Karpas-422 (cell line): Measurements from ENCODE around the gene GALNT17. TPM values are rescaled to one million over a fixed set of nuclear protein-coding genes. Genes with fewer than 3 reads are reported as not detected.

ENCODE experiments used
- DNase-seq: peaks from one replicate; pipeline ENCODE4 v3.0.0-alpha.2; 2015
- H2AFZ ChIP-seq: fragments of 200-600 bp; sonication (generic); 2 replicates; pipeline ENCODE4 v1.6.1; 2014; ENCODE audit warnings: antibody characterized with exemption, low read length, mixed read lengths
- H3K27ac ChIP-seq: fragments of 200-600 bp; sonication (generic); 2 replicates; pipeline ENCODE4 v1.5.1; 2014; ENCODE audit warnings: mild to moderate bottlenecking, low read length, moderate library complexity
- H3K27me3 ChIP-seq: fragments of 200-600 bp; sonication (generic); 2 replicates; pipeline ENCODE4 v1.6.1; 2014; ENCODE audit warnings: low read length, mixed read lengths
- H3K36me3 ChIP-seq: fragments of 200-600 bp; sonication (generic); 2 replicates; pipeline ENCODE4 v1.6.1; 2014; ENCODE audit warnings: low read length, mixed read lengths; ENCODE audit not compliant: insufficient read depth
- H3K4me1 ChIP-seq: fragments of 200-600 bp; sonication (generic); 2 replicates; pipeline ENCODE4 v1.6.1; 2014; ENCODE audit warnings: mild to moderate bottlenecking, low read length, mixed read lengths
- H3K4me2 ChIP-seq: fragments of 200-600 bp; sonication (generic); 2 replicates; pipeline ENCODE4 v1.6.1; 2014; ENCODE audit warnings: low read length, low read depth, mild to moderate bottlenecking; ENCODE audit not compliant: poor library complexity, severe bottlenecking
- H3K4me3 ChIP-seq: fragments of 200-600 bp; sonication (generic); 2 replicates; pipeline ENCODE4 v1.5.1; 2014; ENCODE audit warnings: mild to moderate bottlenecking, antibody characterized with exemption, low read length, mixed read lengths
- H3K79me2 ChIP-seq: fragments of 200-600 bp; sonication (generic); 2 replicates; pipeline ENCODE4 v1.6.1; 2014; ENCODE audit warnings: mild to moderate bottlenecking, low read length, mixed read lengths
- H3K9ac ChIP-seq: fragments of 200-600 bp; sonication (generic); 2 replicates; pipeline ENCODE4 v1.6.0; 2014; ENCODE audit warnings: low read length
- H3K9me2 ChIP-seq: fragments of 200-600 bp; sonication (generic), shearing (Covaris generic); replicated peaks from 2 replicates; pipeline ENCODE4 v1.6.0; 2014; ENCODE audit warnings: mild to moderate bottlenecking, low read length, moderate library complexity; ENCODE audit not compliant: insufficient read depth
- H3K9me3 ChIP-seq: fragments of 300-700, 200-600 bp; sonication (generic); 2 replicates; pipeline ENCODE4 v1.6.1; 2014; ENCODE audit warnings: low read length, mixed read lengths
- H4K20me1 ChIP-seq: fragments of 200-600 bp; sonication (generic); 2 replicates; pipeline ENCODE4 v1.6.1; 2014; ENCODE audit warnings: mild to moderate bottlenecking, antibody characterized with exemption, low read length, low read depth; ENCODE audit not compliant: insufficient read depth
- total RNA-seq: library from RNA; depleted of rRNA; stranded (reverse); fragments of >200 nt; shearing (Covaris generic); gene quantifications from 2 replicates; pipeline ENCODE4 v1.2.3, GENCODE V29; 2014; ENCODE audit warnings: low replicate concordance

GALNT17 gene
- total RNA-seq, 1 experiment from 2014 or later, result not detected

DNA sequence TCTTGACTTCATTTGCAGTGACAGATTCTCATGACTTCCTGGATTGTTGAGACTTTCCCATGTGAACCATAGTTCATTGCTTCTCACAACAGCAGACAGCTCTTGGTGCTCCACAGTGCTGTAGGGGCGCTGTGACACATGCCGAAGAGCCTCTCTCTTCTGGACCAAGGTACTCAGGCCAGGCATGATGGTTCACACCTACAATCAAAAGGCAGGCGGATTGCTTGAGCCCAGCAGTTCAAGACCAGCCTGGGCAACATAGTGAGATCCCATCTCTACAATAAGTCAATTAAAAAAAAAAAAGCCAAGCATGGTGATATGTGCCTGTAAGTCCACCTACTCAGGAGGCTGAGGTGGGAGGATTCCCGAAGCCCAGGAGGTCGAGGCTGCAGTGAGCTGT lies 354.5 kb downstream of the GALNT17 start:
- Histone ChIP-seq H3K79me2 (no peaks in the 10 kb centered on the region), H3K27me3 (no peaks in the 10 kb centered on the region), H3K9me2 (no peaks in the 10 kb centered on the region), H3K4me2 (no peak overlapping the region), H3K9ac (no peak overlapping the region), H4K20me1 (no peaks in the 10 kb centered on the region), H3K27ac (no peak overlapping the region), H3K4me3 (no peak overlapping the region), H2AFZ (no peak overlapping the region), H3K36me3 (no peaks in the 10 kb centered on the region), H3K9me3 (no peaks in the 10 kb centered on the region), H3K4me1 (no peaks in the 10 kb centered on the region)
- no peak for DNase-seq

- Histone ChIP-seq H3K36me3 (no peaks in the 10 kb centered on the region), H3K4me2 (no peak overlapping the region), H2AFZ (no peak overlapping the region), H3K9me3 (no peaks in the 10 kb centered on the region), H3K27me3 (no peaks in the 10 kb centered on the region), H3K9ac (no peak overlapping the region), H4K20me1 (no peaks in the 10 kb centered on the region), H3K4me1 (no peaks in the 10 kb centered on the region), H3K9me2 (no peaks in the 10 kb centered on the region), H3K4me3 (no peak overlapping the region), H3K79me2 (no peaks in the 10 kb centered on the region), H3K27ac (no peak overlapping the region)
- no peak for DNase-seq
Measured at GRCh38 chr7:71486856-71487628, 355.1 kb downstream of the GALNT17 start.

DNA sequence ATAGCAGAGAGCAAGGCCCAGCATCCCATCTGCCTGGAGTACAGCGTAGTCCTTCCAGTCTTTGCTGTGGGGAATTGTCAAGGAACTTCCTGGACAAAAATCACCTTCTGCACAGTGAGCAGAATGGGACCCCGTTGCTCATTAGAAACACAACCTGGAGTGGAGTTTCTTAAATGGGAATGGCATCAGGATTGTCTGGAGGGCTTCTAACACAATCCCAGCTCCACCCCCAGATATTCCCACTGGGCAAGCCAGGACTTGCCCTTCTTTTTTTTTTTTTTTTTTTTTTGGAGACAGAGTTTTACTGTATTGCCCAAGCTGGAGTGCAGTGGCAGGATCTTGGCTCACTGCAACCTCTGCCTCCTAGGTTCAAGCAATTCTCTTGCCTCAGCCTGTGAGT lies 356.4 kb downstream of the GALNT17 start:
- Histone ChIP-seq H3K4me2 (no peak overlapping the region), H3K79me2 (no peaks in the 10 kb centered on the region), H3K27me3 (no peaks in the 10 kb centered on the region), H3K36me3 (no peaks in the 10 kb centered on the region), H4K20me1 (no peaks in the 10 kb centered on the region), H3K9ac (no peak overlapping the region), H3K9me2 (no peaks in the 10 kb centered on the region), H3K4me3 (no peak overlapping the region), H3K4me1 (no peaks in the 10 kb centered on the region), H3K9me3 (no peaks in the 10 kb centered on the region), H3K27ac (no peak overlapping the region), H2AFZ (no peak overlapping the region)
- no peak for DNase-seq

- no peaks in the 10 kb centered on the region for H3K79me2 ChIP-seq
- no peak overlapping the region for H3K4me3 ChIP-seq
- H3K4me2 ChIP-seq, result no peak overlapping the region
- H3K36me3 ChIP-seq, result no peaks in the 10 kb centered on the region
- no peak for DNase-seq
- no peak overlapping the region for H3K9ac ChIP-seq
- no peaks in the 10 kb centered on the region for H4K20me1 ChIP-seq
- H3K27me3 ChIP-seq, result no peaks in the 10 kb centered on the region
- no peak overlapping the region for H2AFZ ChIP-seq
- H3K9me2 ChIP-seq, result no peaks in the 10 kb centered on the region
- H3K27ac ChIP-seq, result no peak overlapping the region
- no peaks in the 10 kb centered on the region for H3K9me3 ChIP-seq
- no peaks in the 10 kb centered on the region for H3K4me1 ChIP-seq
Measured at GRCh38 chr7:71491336-71491735, 359.4 kb downstream of the GALNT17 start.

- no peak overlapping the region for H3K4me3 ChIP-seq
- no peak overlapping the region for H3K9ac ChIP-seq
- H3K36me3 ChIP-seq, result no peaks in the 10 kb centered on the region
- no peaks in the 10 kb centered on the region for H3K9me2 ChIP-seq
- DNase-seq, result no peak
- H3K4me2 ChIP-seq, result no peak overlapping the region
- H4K20me1 ChIP-seq, result no peaks in the 10 kb centered on the region
- H3K27ac ChIP-seq, result no peak overlapping the region
- no peak overlapping the region for H2AFZ ChIP-seq
- H3K79me2 ChIP-seq, result no peaks in the 10 kb centered on the region
- no peaks in the 10 kb centered on the region for H3K9me3 ChIP-seq
- H3K27me3 ChIP-seq, result no peaks in the 10 kb centered on the region
- no peaks in the 10 kb centered on the region for H3K4me1 ChIP-seq
Measured at GRCh38 chr7:71495828-71496227, 363.9 kb downstream of the GALNT17 start.

DNA sequence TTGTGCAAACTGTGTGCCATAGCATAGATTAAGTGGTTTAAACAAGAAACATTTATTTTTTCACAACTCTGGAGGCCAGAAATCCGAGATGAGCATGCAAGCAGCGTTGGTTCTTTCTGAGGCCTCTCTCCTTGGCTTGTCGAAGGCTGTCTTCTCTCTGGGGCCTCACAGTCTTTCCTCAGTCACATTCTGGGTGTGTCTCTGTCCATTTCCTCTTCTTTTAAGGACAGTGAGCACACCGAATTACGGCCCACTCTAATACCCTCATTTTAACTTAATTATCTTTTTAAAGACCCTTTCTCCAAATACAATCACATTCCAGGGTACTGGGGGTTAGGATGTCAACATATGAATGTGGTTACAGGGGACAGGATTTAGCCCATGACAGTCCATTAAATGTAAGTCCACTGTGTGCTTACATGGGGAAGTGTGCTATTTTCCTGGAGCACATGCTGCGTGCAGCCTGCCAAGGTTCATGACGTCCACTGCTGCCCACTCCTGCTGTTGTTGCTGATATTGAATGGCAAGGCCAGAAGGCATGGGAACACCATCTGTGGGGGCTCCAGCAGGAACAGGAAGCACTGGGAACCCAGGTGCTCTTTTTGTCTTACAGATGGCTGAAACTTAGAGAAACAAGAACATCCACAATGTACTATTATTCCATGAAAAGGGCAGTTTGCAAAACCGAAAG lies 365.5 kb downstream of the GALNT17 start:
- no peak overlapping the region for H3K9ac ChIP-seq
- H3K4me2 ChIP-seq, result no peak overlapping the region
- no peaks in the 10 kb centered on the region for H3K36me3 ChIP-seq
- no peaks in the 10 kb centered on the region for H3K9me2 ChIP-seq
- H3K9me3 ChIP-seq, result no peaks in the 10 kb centered on the region
- H3K27ac ChIP-seq, result no peak overlapping the region
- no peaks in the 10 kb centered on the region for H3K79me2 ChIP-seq
- no peaks in the 10 kb centered on the region for H4K20me1 ChIP-seq
- DNase-seq, result no peak
- H3K4me3 ChIP-seq, result no peak overlapping the region
- no peak overlapping the region for H2AFZ ChIP-seq
- H3K27me3 ChIP-seq, result no peaks in the 10 kb centered on the region
- no peaks in the 10 kb centered on the region for H3K4me1 ChIP-seq

GRCh38 chr7:71498381-71498780 lies 366.4 kb downstream of the GALNT17 start:
- no peak overlapping the region for H2AFZ ChIP-seq
- no peaks in the 10 kb centered on the region for H3K27me3 ChIP-seq
- no peaks in the 10 kb centered on the region for H3K9me2 ChIP-seq
- no peaks in the 10 kb centered on the region for H3K79me2 ChIP-seq
- DNase-seq, result no peak
- H3K4me2 ChIP-seq, result no peak overlapping the region
- H3K4me3 ChIP-seq, result no peak overlapping the region
- no peaks in the 10 kb centered on the region for H3K4me1 ChIP-seq
- H3K9ac ChIP-seq, result no peak overlapping the region
- H4K20me1 ChIP-seq, result no peaks in the 10 kb centered on the region
- no peaks in the 10 kb centered on the region for H3K9me3 ChIP-seq
- no peaks in the 10 kb centered on the region for H3K36me3 ChIP-seq
- H3K27ac ChIP-seq, result no peak overlapping the region

DNA sequence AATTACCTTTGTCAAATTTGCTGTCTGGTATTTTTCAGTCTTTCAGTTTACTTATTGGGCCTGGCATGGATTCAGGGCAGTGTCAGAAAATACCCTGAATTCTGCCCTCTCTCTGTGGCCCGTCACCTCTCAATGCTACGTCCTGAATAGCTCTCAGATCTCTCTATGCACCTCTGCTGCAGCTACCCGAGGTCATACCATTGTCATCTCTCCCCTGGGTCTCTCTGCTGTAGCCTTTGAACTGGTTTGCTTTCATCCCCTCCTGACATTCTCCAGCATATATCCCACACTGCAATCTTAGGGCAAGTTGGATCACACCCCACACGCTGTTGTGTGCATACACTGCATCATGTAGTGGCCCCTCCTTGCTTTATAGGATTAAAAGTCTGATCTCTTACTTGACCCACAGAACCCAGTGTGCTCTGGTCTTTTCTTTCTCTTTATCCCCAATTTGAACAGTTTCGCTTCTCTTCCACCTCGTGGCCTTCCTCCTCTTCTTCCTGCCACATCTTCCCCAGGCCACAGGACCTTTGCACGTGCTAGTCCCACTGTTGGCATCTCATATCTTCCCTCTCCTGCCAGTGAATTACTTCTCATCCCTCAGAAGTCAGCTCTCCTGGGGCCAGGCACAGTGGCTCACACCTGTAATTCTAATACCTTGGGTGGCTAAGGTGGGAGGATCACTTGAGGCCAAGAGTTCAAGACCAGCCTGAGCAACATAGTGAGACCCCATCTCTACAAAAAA lies 372.9 kb downstream of the GALNT17 start:
- Histone ChIP-seq H3K9me3 (no peaks in the 10 kb centered on the region), H3K4me2 (no peak overlapping the region), H3K4me1 (no peaks in the 10 kb centered on the region), H3K9ac (no peak overlapping the region), H2AFZ (no peak overlapping the region), H3K36me3 (no peaks in the 10 kb centered on the region), H3K27ac (no peak overlapping the region), H3K79me2 (no peaks in the 10 kb centered on the region), H3K4me3 (no peak overlapping the region), H3K27me3 (no peaks in the 10 kb centered on the region), H4K20me1 (no peaks in the 10 kb centered on the region), H3K9me2 (no peaks in the 10 kb centered on the region)
- no peak for DNase-seq
